GM10248 (cell line): ENCODE results near the gene SURF1.
"Not testable (repeated sequence)": the region's sequence is repeated elsewhere in the genome, so short reads cannot be mapped to it uniquely, and the experiment has no call there.

Experiments used
- CTCF ChIA-PET: fragments of 300-600 bp; sonication (Branson Sonifier 250); formaldehyde crosslinking; extraction: SDS; loops from one replicate; lab custom pipeline; 2021; ENCODE audit warnings: antibody characterized with exemption; lab: Yijun Ruan, JAX
- POLR2A ChIA-PET: fragments of 350-650 bp; sonication (Branson Sonifier 250); formaldehyde crosslinking; extraction: SDS; loops from one replicate; lab custom pipeline; 2020; ENCODE audit warnings: antibody characterized with exemption; lab: Yijun Ruan, JAX
- DNase-seq: peaks from one replicate; pipeline ENCODE4 v3.0.0; 2012; ENCODE audit errors: extremely low spot score
- TF ChIP-seq, protein P1 (sequence below): IDR thresholded peaks from 2 replicates; pipeline ENCODE4 v1.5.1; 2012; ENCODE audit warnings: mild to moderate bottlenecking, low read depth; ENCODE audit errors: extremely low read depth, missing control alignments, control extremely low read depth

The SURF1 gene

DNA sequence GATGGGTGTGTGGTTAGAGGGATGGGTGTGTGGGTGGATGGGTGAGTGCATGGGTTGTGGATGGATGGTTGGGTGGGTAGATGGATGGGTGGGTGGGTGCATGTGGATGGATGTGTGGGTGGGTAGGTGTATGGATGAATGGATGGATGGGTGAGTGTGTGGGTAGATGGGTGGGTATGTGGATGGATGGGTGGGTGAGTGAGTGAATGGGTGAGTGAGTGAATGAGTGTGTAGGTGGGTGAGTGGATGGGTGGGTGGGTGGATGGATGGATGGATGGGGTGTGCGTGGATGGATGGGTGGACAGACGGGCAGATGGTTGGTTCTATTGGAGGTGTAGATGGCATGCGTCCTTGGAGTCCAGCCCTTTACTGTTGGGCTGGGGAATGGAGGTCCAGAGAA is 37.1 kb upstream of the SURF1 start:
- ChIA-PET POLR2A (no interaction called here), CTCF (no interaction called here)
- DNase-seq = no peak
- TF ChIP-seq, protein P1, sequence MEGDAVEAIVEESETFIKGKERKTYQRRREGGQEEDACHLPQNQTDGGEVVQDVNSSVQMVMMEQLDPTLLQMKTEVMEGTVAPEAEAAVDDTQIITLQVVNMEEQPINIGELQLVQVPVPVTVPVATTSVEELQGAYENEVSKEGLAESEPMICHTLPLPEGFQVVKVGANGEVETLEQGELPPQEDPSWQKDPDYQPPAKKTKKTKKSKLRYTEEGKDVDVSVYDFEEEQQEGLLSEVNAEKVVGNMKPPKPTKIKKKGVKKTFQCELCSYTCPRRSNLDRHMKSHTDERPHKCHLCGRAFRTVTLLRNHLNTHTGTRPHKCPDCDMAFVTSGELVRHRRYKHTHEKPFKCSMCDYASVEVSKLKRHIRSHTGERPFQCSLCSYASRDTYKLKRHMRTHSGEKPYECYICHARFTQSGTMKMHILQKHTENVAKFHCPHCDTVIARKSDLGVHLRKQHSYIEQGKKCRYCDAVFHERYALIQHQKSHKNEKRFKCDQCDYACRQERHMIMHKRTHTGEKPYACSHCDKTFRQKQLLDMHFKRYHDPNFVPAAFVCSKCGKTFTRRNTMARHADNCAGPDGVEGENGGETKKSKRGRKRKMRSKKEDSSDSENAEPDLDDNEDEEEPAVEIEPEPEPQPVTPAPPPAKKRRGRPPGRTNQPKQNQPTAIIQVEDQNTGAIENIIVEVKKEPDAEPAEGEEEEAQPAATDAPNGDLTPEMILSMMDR = no peak

DNA sequence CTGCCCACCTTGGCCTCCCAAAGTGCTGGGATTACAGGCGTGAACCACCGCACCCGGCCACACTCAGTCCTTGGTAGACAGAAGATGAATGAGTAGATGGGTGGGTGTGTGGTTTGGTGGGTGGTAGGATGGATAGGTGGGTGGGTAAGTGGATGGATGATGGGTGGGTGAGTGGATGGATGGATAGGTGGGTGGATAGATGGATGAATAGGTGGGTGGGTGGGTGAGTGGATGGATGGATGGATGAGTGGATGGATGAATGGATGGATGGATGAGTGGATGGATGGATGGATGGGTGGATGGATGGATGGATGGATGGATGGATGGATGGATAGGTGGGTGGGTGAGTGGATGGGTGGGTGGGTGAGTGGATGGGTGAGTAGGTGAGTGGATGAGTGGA is 36.0 kb upstream of the SURF1 start:
- DNase-seq, CTCF ChIA-PET, POLR2A ChIA-PET: not testable (repeated sequence)

DNA sequence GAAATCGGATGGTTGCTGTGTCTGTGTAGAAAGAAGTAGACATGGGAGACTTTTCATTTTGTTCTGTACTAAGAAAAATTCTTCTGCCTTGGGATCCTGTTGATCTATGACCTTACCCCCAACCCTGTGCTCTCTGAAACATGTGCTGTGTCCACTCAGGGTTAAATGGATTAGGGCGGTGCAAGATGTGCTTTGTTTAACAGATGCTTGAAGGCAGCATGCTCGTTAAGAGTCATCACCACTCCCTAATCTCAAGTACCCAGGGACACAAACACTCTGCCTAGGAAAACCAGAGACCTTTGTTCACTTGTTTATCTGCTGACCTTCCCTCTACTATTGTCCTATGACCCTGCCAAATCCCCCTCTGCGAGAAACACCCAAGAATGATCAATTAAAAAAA is 35.2 kb upstream of the SURF1 start:
- DNase-seq, POLR2A ChIA-PET, CTCF ChIA-PET: not testable (repeated sequence)

DNA sequence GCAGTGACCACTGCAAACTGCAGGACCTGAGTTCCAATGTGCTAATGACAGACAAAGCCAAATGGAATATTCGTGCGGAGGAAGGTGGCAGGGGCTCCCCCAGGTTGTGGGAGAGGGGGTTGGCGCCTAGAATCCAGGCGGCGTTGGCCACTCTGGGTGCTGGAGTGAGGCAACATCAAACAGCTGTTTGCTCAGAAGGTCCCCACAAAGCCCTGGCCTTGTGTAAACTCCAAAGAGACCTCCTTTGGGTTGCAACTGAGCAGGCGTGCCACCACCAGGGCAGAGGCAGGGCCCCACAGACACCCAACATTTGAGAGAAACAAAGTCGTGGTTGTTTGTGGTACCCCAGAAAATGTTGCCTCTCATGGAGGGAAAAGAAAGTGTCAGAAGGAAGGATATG is 34.4 kb upstream of the SURF1 start:
- TF ChIP-seq, protein P1 = no peak
- ChIA-PET POLR2A (no interaction called here), CTCF (no interaction called here)
- no peak for DNase-seq

DNA sequence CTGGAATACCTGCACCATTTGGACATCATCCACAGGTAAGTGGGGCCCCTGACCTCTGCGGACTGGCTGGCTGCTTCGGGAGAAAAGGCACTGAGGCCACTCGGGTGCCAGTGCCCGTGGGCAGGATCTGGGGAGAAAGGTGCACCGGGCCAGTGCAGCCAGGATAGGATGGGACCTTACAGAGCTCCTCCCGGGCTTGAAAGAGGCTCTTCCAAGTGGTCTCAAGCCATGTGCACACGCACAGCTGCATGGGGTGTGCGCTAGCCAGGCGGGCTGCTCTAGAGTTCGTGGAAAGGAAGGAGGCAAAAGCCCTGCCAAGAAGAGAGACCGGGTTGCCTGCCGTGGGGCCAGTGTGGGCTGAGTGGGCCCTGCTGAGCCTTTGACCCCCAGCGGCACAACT is 33.3 kb upstream of the SURF1 start:
- DNase-seq = no peak
- TF ChIP-seq, protein P1 = no peak
- ChIA-PET POLR2A (no interaction called here), CTCF (no interaction called here)

DNA sequence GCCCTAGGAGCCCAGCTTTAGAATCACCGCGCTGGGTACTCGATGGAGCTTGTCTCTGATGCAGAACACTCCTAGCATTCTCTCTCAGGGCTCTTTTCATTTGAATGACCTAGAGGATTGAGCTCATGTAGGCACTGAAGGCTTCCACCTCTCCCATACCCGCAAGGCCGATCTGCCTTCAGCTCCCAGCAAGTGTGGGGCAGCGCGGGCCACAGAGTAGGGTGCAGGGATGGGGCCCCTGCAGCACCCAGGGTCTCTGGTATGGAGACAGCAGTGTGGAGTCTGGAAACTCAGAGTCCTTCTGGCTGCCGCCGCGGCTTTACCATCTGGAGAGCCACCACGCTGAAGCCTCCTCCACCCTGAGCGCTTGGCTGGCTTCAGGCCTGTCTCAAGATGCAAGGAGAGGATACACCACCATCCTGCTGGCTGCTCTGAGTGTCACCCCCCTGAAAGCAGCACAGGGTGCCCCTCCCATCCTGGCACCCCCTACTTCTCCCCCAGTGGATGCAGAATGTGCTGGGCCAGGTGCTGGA is 32.8 kb upstream of the SURF1 start:
- CTCF ChIA-PET = interaction anchor here (0.9 kb wide), 1 partner anchor 12 kb away, joined by 3 read pairs; no protein-coding TSS in a partner anchor
- TF ChIP-seq, protein P1 = no peak
- no peak for DNase-seq
- POLR2A ChIA-PET = no interaction called here

DNA sequence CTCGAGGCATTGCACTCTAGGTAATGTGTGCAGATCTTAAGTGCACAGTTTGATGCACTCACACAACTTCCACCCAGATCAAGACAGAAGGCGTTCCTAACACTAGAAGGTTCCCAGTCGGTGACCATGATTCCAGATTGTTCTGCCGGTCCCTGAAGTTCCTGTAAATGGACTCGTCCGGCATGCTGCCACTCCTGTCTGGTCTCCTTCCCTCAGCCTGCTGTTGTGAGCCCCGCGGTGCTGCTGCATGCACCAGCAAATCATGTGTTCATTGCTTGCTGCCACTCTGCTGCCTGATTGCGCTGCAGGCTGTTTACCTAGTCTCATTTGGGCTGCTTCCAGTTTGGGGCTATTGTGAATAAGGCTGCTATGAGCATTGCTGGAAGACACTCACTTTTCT is 31.4 kb upstream of the SURF1 start:
- CTCF ChIA-PET = interaction anchor here (2.2 kb wide), 1 partner anchor 9 kb away, joined by 6 read pairs; no protein-coding TSS in a partner anchor
- POLR2A ChIA-PET = no interaction called here

More for the DNA sequence above, 31.4 kb upstream of the SURF1 start:
- no peak for DNase-seq
- TF ChIP-seq, protein P1 = no peak
